Upper lobe of left lung (tissue), 6 donors: ENCODE measurements around the gene CST6. TPM values are rescaled to one million over a fixed set of nuclear protein-coding genes. Genes with fewer than 3 reads are reported as not detected.

Experiments used
- ATAC-seq, 2 donors: fragments of 200-7000 bp; cut with Tn5 transposase; one replicate each; pipeline ENCODE4 v1.9.1; 2022; ENCODE audit warnings: mild to moderate bottlenecking in 2 of 2, moderate library complexity in 2 of 2; ENCODE audit not compliant: low FRiP score in 2 of 2
- DNase-seq, 2 donors: peaks; one replicate each; pipeline ENCODE4 v3.0.0-alpha.2; 2019 to 2020
- H3K27ac ChIP-seq, 4 donors: fragments of 200-600 bp; sonication (generic); one replicate each; pipeline ENCODE4 v1.5.1; 2016 to 2019
- H3K27me3 ChIP-seq, 4 donors: fragments of 200-600 bp; sonication (generic); one replicate each; pipeline ENCODE4 v1.5.1; 2017 to 2019
- H3K36me3 ChIP-seq, 4 donors: fragments of 200-600 bp; sonication (generic); one replicate each; pipeline ENCODE4 v1.5.1; 2016 to 2019
- H3K4me1 ChIP-seq, 4 donors: fragments of 200-600 bp; sonication (generic); one replicate each; pipeline ENCODE4 v1.5.1; 2018 to 2019
- H3K4me3 ChIP-seq, 4 donors: fragments of 200-600 bp; sonication (generic); one replicate each; pipeline ENCODE4 v1.5.1; 2017 to 2019; ENCODE audit warnings: mild to moderate bottlenecking in 2 of 4, moderate library complexity in 1 of 4
- H3K9me3 ChIP-seq, 4 donors: fragments of 200-600 bp; sonication (generic); one replicate each; pipeline ENCODE4 v1.5.1; 2018 to 2019
- EP300 ChIP-seq, 4 donors: sonication (generic); formaldehyde crosslinking; IDR thresholded peaks; one replicate each; pipeline ENCODE4 v1.5.1; 2017; ENCODE audit warnings: antibody characterized with exemption in 4 of 4, control low read depth in 2 of 4
- POLR2A ChIP-seq, 4 donors: fragments of 450-650 bp; IDR thresholded peaks; one replicate each; pipeline ENCODE4 v1.5.1; 2016 to 2017; ENCODE audit warnings: antibody characterized with exemption in 4 of 4, mild to moderate bottlenecking in 2 of 4
- POLR2AphosphoS5 ChIP-seq, 2 donors: sonication (generic); formaldehyde crosslinking; IDR thresholded peaks; one replicate each; pipeline ENCODE4 v1.5.1; 2017; ENCODE audit warnings: antibody characterized with exemption in 2 of 2
- WGBS, 2 donors: methylation state at CpG; one replicate each; pipeline ENCODE4 v1.1.5; 2017 to 2018; 5-methylcytosine and 5-hydroxymethylcytosine counted together
- total RNA-seq, 6 donors: library from RNA; depleted of rRNA in 4 of 6; stranded (reverse); fragments of >200 nt in 4 of 6; gene quantifications; one replicate each; pipeline versions ENCODE4 v1.1.0 to v1.2.1, GENCODE V29; 2016 to 2021
- TF ChIP-seq, protein P1 (sequence below), 6 experiments: fragments of 450-650 bp in 4 of 6; fragments of 200-600 bp in 2 of 6; sonication (generic) in 2 of 6; IDR thresholded peaks; one replicate each; pipeline ENCODE4 v1.5.1; 2016 to 2019; ENCODE audit warnings: antibody characterized with exemption in 6 of 6
- donor health status: DM: no; HTN: no; CAD: no; lungs with moderate emphysema.
- donor health status: DM: no; HTN: yes; CAD: no; lungs with severe emphysema.

The CST6 gene
- total RNA-seq, 6 donors from 2014 or later: 12.6 to 68.1 (median 30.5) TPM

DNA sequence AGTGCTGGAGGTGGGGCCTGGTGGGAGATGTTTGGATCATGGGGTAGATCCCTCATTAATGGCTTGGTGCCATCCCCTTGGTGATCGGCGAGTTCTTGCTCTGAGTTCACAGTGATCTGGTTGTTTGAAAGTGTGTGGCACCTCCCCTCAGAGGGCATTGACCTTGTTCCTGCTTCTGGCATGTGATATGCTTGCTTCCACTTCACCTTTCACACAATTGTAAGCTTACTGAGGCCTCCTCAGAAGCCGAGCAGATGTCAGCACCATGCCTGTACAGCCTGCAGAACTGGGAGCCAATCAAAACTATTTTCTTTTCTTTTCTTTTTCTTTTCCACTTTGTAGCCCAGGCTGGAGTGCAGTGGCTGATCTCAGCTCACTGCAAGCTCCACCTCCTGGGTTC is 25.5 kb downstream of the CST6 start:
- Histone ChIP-seq H3K9me3 (no peaks in the 10 kb centered on the region), H3K27ac (no peak overlapping the region), H3K36me3 (no peaks in the 10 kb centered on the region), H3K4me1 (no peaks in the 10 kb centered on the region), H3K27me3 (no peaks in the 10 kb centered on the region), H3K4me3 (no peak overlapping the region)
- no peak for DNase-seq
- TF ChIP-seq EP300 (IDR thresholded peaks at IDR 0.05): no peak
- ATAC-seq: no peak
- WGBS, 2 donors: 88 to 94% methylated on average over 3 of the region's 3 CpGs

DNA sequence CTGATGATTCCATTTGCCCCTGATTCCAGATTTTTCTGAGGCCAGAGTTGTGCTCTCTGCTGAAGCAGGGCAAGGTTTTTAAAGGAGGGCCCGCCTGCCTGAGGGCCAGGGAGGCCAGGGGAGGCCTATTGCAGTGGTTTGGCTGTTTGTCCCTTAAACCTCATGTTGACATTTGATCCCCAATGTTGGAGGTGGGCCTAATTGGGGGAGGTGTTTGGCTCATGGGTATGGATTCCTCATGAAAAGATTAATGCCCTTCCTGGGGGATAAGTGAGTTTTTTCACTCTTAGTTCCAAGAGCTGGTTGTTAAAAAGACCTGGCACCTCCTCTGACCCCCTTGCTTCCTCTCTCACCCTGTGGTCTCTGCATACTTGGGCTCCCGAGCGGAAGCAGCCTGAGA is 28.0 kb downstream of the CST6 start:
- H3K27me3 ChIP-seq: no peaks in the 10 kb centered on the region
- DNase-seq (no peak), ATAC-seq (no peak)
- H3K27ac ChIP-seq: no peak overlapping the region
- H3K4me3 ChIP-seq: no peak overlapping the region
- H3K36me3 ChIP-seq: no peaks in the 10 kb centered on the region
- no peaks in the 10 kb centered on the region for H3K9me3 ChIP-seq
- TF ChIP-seq, protein P1, sequence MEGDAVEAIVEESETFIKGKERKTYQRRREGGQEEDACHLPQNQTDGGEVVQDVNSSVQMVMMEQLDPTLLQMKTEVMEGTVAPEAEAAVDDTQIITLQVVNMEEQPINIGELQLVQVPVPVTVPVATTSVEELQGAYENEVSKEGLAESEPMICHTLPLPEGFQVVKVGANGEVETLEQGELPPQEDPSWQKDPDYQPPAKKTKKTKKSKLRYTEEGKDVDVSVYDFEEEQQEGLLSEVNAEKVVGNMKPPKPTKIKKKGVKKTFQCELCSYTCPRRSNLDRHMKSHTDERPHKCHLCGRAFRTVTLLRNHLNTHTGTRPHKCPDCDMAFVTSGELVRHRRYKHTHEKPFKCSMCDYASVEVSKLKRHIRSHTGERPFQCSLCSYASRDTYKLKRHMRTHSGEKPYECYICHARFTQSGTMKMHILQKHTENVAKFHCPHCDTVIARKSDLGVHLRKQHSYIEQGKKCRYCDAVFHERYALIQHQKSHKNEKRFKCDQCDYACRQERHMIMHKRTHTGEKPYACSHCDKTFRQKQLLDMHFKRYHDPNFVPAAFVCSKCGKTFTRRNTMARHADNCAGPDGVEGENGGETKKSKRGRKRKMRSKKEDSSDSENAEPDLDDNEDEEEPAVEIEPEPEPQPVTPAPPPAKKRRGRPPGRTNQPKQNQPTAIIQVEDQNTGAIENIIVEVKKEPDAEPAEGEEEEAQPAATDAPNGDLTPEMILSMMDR (IDR thresholded peaks at IDR 0.05): no peak
- TF ChIP-seq EP300 (IDR thresholded peaks at IDR 0.05) (no peak), POLR2A (IDR thresholded peaks at IDR 0.05) (no peak), POLR2AphosphoS5 (IDR thresholded peaks at IDR 0.05) (no peak)
- WGBS, 2 donors: 78 to 94% methylated on average over 3 of the region's 3 CpGs
- H3K4me1 ChIP-seq: peaks cover 0 to under 1% (median 0%) of the 10 kb centered on the region in 4 donors

DNA sequence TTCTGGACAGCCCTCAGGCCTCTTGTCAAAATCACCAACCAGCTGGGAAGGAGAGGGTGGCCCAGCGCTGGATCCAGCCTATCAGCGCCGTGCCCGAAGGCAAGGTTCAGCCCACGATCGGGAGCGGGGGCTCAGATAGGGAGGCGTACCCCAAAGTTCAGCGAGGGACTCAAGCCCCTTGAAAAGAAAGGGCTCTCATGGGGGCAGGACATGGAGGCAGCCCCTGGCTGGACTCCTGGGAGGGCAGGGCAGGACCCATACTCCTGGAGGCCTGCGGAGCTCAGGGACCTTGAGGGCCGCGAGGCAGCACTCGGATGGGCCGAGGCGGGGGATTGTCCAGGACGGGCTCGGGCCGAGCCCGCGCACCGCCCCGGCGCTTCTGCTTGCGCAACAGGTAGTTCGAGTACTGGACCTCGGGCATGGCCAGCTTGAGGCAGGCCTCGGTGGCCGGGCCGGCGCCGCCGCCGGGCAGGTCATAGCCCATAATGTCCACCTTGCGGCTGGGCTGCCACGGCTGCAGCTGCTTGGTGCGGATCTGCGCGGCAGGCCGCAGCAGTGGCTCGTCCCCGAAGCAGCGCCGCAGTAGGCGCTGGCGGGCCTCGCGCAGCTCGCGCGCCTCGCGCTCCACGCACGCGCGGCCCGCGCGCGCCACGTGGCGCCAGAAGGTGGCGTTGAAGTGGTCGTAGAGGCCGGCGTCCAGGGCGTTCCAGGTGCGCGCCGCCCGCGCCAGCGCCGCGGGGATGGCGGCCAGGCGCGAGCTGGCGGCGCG is 30.6 kb downstream of the CST6 start:
- Histone ChIP-seq H3K4me1 (peaks cover 0 to 8% (median 6%) of the 10 kb centered on the region in 4 donors), H3K4me3 (no peak overlapping the region), H3K9me3 (no peaks in the 10 kb centered on the region), H3K36me3 (no peaks in the 10 kb centered on the region), H3K27ac (no peak overlapping the region), H3K27me3 (no peaks in the 10 kb centered on the region)
- 94 to 96% methylated on average over 49 to 81 of the region's 81 CpGs for WGBS, 2 donors
- ATAC-seq (no peak), DNase-seq (peak in 1 of 2 donors; percentile 85)
- TF ChIP-seq, protein P1 (IDR thresholded peaks at IDR 0.05): no peak
- TF ChIP-seq POLR2AphosphoS5 (IDR thresholded peaks at IDR 0.05) (no peak), EP300 (IDR thresholded peaks at IDR 0.05) (no peak), POLR2A (IDR thresholded peaks at IDR 0.05) (no peak)

DNA sequence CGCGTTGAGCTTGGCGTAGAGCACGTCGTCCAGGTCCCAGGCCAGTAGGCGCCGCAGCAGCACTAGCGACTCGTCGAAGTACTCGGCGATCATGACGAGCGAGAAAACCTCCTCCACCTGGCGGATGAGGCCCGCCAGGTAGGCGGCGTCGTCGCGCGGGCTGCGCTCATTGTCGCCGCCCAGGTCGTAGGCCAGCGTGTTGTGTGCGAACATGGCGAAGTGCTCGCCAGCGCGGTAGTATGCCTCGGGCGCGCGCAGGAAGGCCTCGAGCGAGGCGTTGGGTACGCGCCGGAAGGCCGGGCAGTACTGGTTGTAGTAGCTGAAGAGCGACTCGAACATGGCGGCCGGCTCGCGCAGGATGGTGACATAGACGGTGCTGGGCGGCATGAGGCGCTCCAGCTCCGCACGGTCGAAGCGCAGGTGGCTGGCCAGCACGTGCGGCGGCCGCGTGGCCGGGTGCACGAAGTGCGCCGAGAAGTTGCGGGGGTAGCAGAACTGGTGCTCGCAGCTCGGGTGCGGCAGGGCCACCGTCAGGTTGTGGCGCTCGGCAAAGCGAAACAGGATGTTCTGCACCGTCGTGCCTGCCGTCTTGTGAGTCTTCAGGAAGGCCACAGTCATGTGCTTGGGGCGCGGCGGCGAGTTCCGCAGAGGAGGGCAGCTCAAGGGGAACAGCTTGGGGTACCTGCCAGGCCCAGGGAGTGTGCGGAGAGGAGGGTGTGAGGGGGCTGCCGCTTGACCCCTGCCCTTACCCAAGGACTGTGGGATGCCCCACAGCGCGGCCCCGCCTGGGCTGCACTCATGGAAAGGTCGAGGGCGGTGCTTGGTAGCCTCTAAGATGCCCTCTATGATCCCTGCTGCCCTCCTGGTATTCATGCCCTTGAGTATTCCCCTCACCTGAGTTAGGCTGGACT is 31.4 kb downstream of the CST6 start:
- no peak for TF ChIP-seq POLR2A (IDR thresholded peaks at IDR 0.05)
- no peak for TF ChIP-seq EP300 (IDR thresholded peaks at IDR 0.05)
- TF ChIP-seq, protein P1 (IDR thresholded peaks at IDR 0.05): no peak
- TF ChIP-seq POLR2AphosphoS5 (IDR thresholded peaks at IDR 0.05): no peak
- ATAC-seq (no peak), DNase-seq (peak in 1 of 2 donors; percentile 83)
- WGBS, 2 donors: 96% methylated on average over 69 to 88 of the region's 88 CpGs
- Histone ChIP-seq H3K36me3 (no peaks in the 10 kb centered on the region), H3K27me3 (peaks cover 0 to 2% (median under 1%) of the 10 kb centered on the region in 4 donors), H3K4me3 (no peak overlapping the region), H3K27ac (no peak overlapping the region), H3K9me3 (no peaks in the 10 kb centered on the region), H3K4me1 (peaks cover 0 to 8% (median 6%) of the 10 kb centered on the region in 4 donors)

DNA sequence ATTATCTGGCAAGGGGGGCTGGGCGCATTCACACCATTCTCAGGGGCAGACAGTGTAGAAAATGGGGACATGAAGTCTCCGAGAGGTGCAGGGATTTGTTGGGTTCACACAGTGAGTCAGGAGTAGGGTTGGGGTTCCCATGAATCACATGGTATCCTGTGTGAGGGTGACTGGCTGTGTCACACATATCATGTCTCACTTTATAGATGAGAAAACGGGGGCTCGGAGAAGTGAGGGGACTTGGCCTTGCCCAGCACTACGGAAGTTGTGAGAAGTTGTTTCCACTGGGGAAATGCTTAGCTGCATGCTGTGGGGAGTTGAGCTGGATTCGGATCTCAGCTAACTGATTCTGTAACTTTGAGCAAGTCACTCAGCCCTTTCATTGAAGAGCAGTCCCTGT is 32.9 kb downstream of the CST6 start:
- ATAC-seq: no peak
- TF ChIP-seq EP300 (IDR thresholded peaks at IDR 0.05): no peak
- WGBS, 2 donors: 57 to 70% methylated on average over 6 of the region's 6 CpGs

More for the DNA sequence above, 32.9 kb downstream of the CST6 start:
- H3K4me3 ChIP-seq: no peak overlapping the region
- peaks cover 0 to 15% (median 7%) of the 10 kb centered on the region in 4 donors for H3K27me3 ChIP-seq
- peaks cover 4 to 14% (median 11%) of the 10 kb centered on the region in 4 donors for H3K4me1 ChIP-seq
- DNase-seq: no peak
- no peaks in the 10 kb centered on the region for H3K9me3 ChIP-seq
- no peaks in the 10 kb centered on the region for H3K36me3 ChIP-seq
- no peak overlapping the region for H3K27ac ChIP-seq
